SK-N-SH (cell line): ENCODE results near the gene C13orf46. TPM values are rescaled to one million over a fixed set of nuclear protein-coding genes. Genes with fewer than 3 reads are reported as not detected.

ENCODE experiments used
- CTCF ChIA-PET: fragments of 300-600, 350-600 bp; formaldehyde crosslinking; extraction: SDS; loops from one replicate; lab custom pipeline; 2021; lab: Yijun Ruan, JAX
- POLR2A ChIA-PET: fragments of 350-600 bp; sonication (Branson Sonifier 250); formaldehyde crosslinking; extraction: SDS; loops from one replicate; lab custom pipeline; 2020; ENCODE audit warnings: antibody characterized with exemption, inconsistent platforms; lab: Yijun Ruan, JAX
- DNase-seq: peaks from one replicate; pipeline ENCODE4 v3.0.0; 2012
- H2AFZ ChIP-seq: fragments of 200-600 bp; sonication (generic); 2 replicates; pipeline ENCODE4 v1.8.1; 2016; ENCODE audit warnings: antibody characterized with exemption, mild to moderate bottlenecking, low read depth
- H3F3A ChIP-seq: fragments of 200-600 bp; sonication (generic); replicated peaks from 2 replicates; pipeline ENCODE3; 2016; ENCODE audit warnings: antibody characterized with exemption, mild to moderate bottlenecking; ENCODE audit not compliant: insufficient read depth
- H3K27ac ChIP-seq, 2 experiments: fragments of 200-500 bp in 1 of 2; fragments of 200-600 bp in 1 of 2; sonication (Bioruptor generic) in 1 of 2; sonication (generic), shearing (Covaris generic) in 1 of 2; 2 replicates each; pipeline versions ENCODE4 v1.5.1 to v1.6.1; 2014 to 2016; ENCODE audit warnings: low read depth in 2 of 2, inconsistent platforms in 1 of 2, low read length in 1 of 2, mild to moderate bottlenecking in 1 of 2, mixed read lengths in 1 of 2
- H3K27me3 ChIP-seq: fragments of 200-600 bp; sonication (generic), shearing (Covaris generic); 2 replicates; pipeline ENCODE4 v1.6.1; 2016; ENCODE audit warnings: mixed run types; ENCODE audit not compliant: insufficient read depth
- H3K36me3 ChIP-seq, 2 experiments: fragments of 200-500 bp in 1 of 2; fragments of 200-600 bp in 1 of 2; sonication (Bioruptor generic) in 1 of 2; sonication (generic) in 1 of 2; replicated peaks in 1 of 2; 2 replicates each; pipeline versions ENCODE3 to v1.5.1; 2014 to 2016; ENCODE audit warnings: low read length in 1 of 2, mild to moderate bottlenecking in 1 of 2; ENCODE audit not compliant: insufficient read depth in 2 of 2, control insufficient read depth in 1 of 2
- H3K4me1 ChIP-seq, 2 experiments: fragments of 200-500 bp in 1 of 2; fragments of 200-600 bp in 1 of 2; sonication (Bioruptor generic) in 1 of 2; sonication (generic), shearing (Covaris generic) in 1 of 2; 2 replicates each; pipeline versions ENCODE4 v1.5.1 to v1.6.1; 2014 to 2016; ENCODE audit warnings: low read depth in 1 of 2, low read length in 1 of 2, mixed run types in 1 of 2; ENCODE audit not compliant: insufficient read depth in 2 of 2, control insufficient read depth in 1 of 2
- H3K4me2 ChIP-seq: fragments of 200-600 bp; sonication (generic), shearing (Covaris generic); 2 replicates; pipeline ENCODE4 v1.6.1; 2017; ENCODE audit warnings: mixed run types
- H3K4me3 ChIP-seq, 2 experiments: fragments of 200-500 bp in 1 of 2; fragments of 200-600 bp in 1 of 2; sonication (Bioruptor generic) in 1 of 2; sonication (generic), shearing (Covaris generic) in 1 of 2; 2 replicates each; pipeline versions ENCODE4 v1.5.1 to v1.8.1; 2014 to 2016; ENCODE audit warnings: low read depth in 2 of 2, inconsistent platforms in 1 of 2, low read length in 1 of 2, mild to moderate bottlenecking in 1 of 2, mixed read lengths in 1 of 2, moderate library complexity in 1 of 2
- H3K79me2 ChIP-seq: fragments of 200-600 bp; sonication (generic); 2 replicates; pipeline ENCODE4 v1.8.1; 2017; ENCODE audit warnings: mild to moderate bottlenecking; ENCODE audit not compliant: insufficient read depth
- H3K9ac ChIP-seq: fragments of 200-600 bp; sonication (generic); 2 replicates; pipeline ENCODE4 v1.6.1; 2017; ENCODE audit warnings: mixed run types
- H3K9me2 ChIP-seq: fragments of 200-600 bp; sonication (generic); 2 replicates; pipeline ENCODE4 v1.6.1; 2017; ENCODE audit warnings: mixed run types
- H3K9me3 ChIP-seq: fragments of 200-600 bp; sonication (generic); 2 replicates; pipeline ENCODE4 v1.6.1; 2017; ENCODE audit warnings: mixed run types, mild to moderate bottlenecking, moderate library complexity
- H4K20me1 ChIP-seq: fragments of 200-600 bp; sonication (generic); 2 replicates; pipeline ENCODE4 v1.6.1; 2017; ENCODE audit warnings: mild to moderate bottlenecking, mixed run types; ENCODE audit not compliant: insufficient read depth
- ELF1 ChIP-seq: IDR thresholded peaks from 2 replicates; pipeline ENCODE4 v1.4.0; 2012
- EP300 ChIP-seq, 2 experiments: IDR thresholded peaks; 2 replicates each; pipeline versions ENCODE4 v1.4.0 to v1.6.1; 2012; ENCODE audit warnings: borderline replicate concordance in 1 of 2, low read depth in 1 of 2, low read length in 1 of 2
- EZH2phosphoT487 ChIP-seq: fragments of 200-600 bp; sonication (generic); IDR thresholded peaks from 2 replicates; pipeline ENCODE4 v1.6.1; 2017; ENCODE audit warnings: low read depth, mixed run types, mild to moderate bottlenecking, antibody characterized with exemption, moderate library complexity, borderline replicate concordance
- FOXJ3 ChIP-seq: sonication (generic); formaldehyde crosslinking; IDR thresholded peaks from 2 replicates; pipeline ENCODE4 v1.5.1; 2020; ENCODE audit warnings: mild to moderate bottlenecking, missing genetic modification reagents
- MXI1 ChIP-seq: IDR thresholded peaks from 2 replicates; pipeline ENCODE4 v1.6.1; 2012; ENCODE audit warnings: mild to moderate bottlenecking, low read depth, low read length, improper control_type of control experiment
- RCOR1 ChIP-seq: fragments of 150-350 bp; IDR thresholded peaks from 2 replicates; pipeline ENCODE4 v1.6.1; 2017; ENCODE audit warnings: antibody characterized with exemption, low read length
- SIN3A ChIP-seq: IDR thresholded peaks from 2 replicates; pipeline ENCODE4 v1.6.1; 2012; ENCODE audit warnings: low read depth, mild to moderate bottlenecking, low read length, moderate library complexity, borderline replicate concordance
- SMC3 ChIP-seq: IDR thresholded peaks from 2 replicates; pipeline ENCODE4 v1.6.1; 2012; ENCODE audit warnings: low read depth, low read length, improper control_type of control experiment
- TAF1 ChIP-seq: IDR thresholded peaks from 2 replicates; pipeline ENCODE4 v1.6.1; 2012; ENCODE audit warnings: low read depth, mild to moderate bottlenecking, low read length, moderate library complexity, borderline replicate concordance
- WGBS: methylation state at CpG from one replicate; pipeline ENCODE4 v1.1.6; 2017; ENCODE audit warnings: low lambda C conversion rate; 5-methylcytosine and 5-hydroxymethylcytosine counted together
- polyA plus RNA-seq, 3 experiments: library from polyadenylated mRNA; depleted of rRNA; stranded (reverse); fragments of >200 nt; gene quantifications; 2 replicates each; pipeline ENCODE4 v1.2.3, GENCODE V29; 2012
- TF ChIP-seq, protein P1 (sequence below): IDR thresholded peaks from 2 replicates; pipeline ENCODE4 v1.4.0; 2012; ENCODE audit warnings: low read depth, borderline replicate concordance
- TF ChIP-seq, protein P2 (sequence below): fragments of 200-600 bp; sonication (generic); IDR thresholded peaks from 2 replicates; pipeline ENCODE4 v1.6.1; 2017; ENCODE audit warnings: antibody characterized with exemption, mild to moderate bottlenecking, moderate library complexity

The C13orf46 gene
- polyA plus RNA-seq, 1 of the 3 experiments (the other 2 are of a cell fraction) = 1.7 TPM

DNA sequence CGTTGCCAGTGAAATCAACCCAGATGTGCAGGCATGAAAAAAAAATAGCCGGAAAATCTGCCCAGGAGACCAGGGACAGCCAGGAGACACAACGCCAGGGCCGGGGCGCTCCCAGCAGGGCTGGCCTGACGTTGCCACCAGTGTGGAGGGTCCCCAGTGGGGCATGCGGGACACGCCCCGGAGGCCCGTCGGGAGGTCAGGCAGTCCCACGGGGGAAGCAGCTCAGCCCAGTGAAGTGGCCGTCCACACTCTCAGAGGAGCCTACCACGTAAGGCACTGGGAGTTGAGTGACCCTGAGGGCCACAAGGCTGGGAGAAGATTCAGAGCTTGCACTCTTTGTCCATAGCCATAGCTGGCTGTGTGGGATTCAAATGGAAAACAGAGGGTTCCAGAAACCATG, 56.8 kb downstream of the C13orf46 start (continued):
- TF ChIP-seq, protein P1, sequence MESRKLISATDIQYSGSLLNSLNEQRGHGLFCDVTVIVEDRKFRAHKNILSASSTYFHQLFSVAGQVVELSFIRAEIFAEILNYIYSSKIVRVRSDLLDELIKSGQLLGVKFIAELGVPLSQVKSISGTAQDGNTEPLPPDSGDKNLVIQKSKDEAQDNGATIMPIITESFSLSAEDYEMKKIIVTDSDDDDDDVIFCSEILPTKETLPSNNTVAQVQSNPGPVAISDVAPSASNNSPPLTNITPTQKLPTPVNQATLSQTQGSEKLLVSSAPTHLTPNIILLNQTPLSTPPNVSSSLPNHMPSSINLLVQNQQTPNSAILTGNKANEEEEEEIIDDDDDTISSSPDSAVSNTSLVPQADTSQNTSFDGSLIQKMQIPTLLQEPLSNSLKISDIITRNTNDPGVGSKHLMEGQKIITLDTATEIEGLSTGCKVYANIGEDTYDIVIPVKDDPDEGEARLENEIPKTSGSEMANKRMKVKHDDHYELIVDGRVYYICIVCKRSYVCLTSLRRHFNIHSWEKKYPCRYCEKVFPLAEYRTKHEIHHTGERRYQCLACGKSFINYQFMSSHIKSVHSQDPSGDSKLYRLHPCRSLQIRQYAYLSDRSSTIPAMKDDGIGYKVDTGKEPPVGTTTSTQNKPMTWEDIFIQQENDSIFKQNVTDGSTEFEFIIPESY = no peak
- no peak for TF ChIP-seq TAF1

DNA sequence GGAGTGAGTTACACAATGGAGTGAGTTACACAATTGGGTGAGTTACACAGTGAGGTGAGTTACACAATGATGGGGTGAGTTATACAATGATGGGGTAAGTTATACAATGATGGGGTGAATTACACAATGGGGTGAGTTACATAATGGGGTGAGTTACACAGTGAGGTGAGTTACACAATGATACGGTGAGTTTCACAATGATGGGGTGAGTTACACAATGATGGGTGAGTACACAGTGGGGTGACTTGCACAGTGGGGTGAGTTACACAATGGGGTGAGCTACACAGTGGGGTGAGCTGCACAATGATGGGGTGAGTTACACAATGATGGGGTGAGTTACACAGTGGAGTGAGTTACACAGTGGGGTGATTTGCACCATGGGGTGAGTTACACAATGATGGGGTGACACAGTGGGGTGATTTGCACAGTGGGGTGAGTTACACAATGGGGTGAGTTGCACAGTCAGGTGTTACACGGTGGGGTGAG, 57.5 kb downstream of the C13orf46 start:
- Histone ChIP-seq H3F3A (peaks cover 7% of the 10 kb centered on the region), H3K27me3 (no peaks in the 10 kb centered on the region), H3K9ac (no peak overlapping the region), H3K4me2 (no peak overlapping the region), H3K4me3 (no peak overlapping the region), H3K9me2 (no peaks in the 10 kb centered on the region), H3K27ac (no peak overlapping the region), H2AFZ (no peak overlapping the region), H3K4me1 (no peaks in the 10 kb centered on the region), H4K20me1 (no peaks in the 10 kb centered on the region), H3K9me3 (peaks cover 6% of the 10 kb centered on the region), H3K79me2 (no peaks in the 10 kb centered on the region), H3K36me3 (peaks cover 0 to 2% of the 10 kb centered on the region in 2 experiments)
- TF ChIP-seq SIN3A = no peak
- TF ChIP-seq SMC3 = no peak
- TF ChIP-seq RCOR1 = no peak
- no peak for TF ChIP-seq ELF1
- TF ChIP-seq FOXJ3 = no peak
- no peak for TF ChIP-seq EZH2phosphoT487
- TF ChIP-seq EP300 (IDR thresholded peaks at IDR 0.05; ENCODE audit: borderline replicate concordance in 1 of 2, low read depth in 1 of 2, low read length in 1 of 2) = no peak
- TF ChIP-seq, protein P2, sequence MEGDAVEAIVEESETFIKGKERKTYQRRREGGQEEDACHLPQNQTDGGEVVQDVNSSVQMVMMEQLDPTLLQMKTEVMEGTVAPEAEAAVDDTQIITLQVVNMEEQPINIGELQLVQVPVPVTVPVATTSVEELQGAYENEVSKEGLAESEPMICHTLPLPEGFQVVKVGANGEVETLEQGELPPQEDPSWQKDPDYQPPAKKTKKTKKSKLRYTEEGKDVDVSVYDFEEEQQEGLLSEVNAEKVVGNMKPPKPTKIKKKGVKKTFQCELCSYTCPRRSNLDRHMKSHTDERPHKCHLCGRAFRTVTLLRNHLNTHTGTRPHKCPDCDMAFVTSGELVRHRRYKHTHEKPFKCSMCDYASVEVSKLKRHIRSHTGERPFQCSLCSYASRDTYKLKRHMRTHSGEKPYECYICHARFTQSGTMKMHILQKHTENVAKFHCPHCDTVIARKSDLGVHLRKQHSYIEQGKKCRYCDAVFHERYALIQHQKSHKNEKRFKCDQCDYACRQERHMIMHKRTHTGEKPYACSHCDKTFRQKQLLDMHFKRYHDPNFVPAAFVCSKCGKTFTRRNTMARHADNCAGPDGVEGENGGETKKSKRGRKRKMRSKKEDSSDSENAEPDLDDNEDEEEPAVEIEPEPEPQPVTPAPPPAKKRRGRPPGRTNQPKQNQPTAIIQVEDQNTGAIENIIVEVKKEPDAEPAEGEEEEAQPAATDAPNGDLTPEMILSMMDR = no peak
- TF ChIP-seq MXI1 = no peak
- 66% methylated on average over 2 of the region's 2 CpGs for WGBS
- ChIA-PET CTCF (interaction anchor here (1.2 kb wide), 1 partner anchor 25 kb away, joined by 3 read pairs; no protein-coding TSS in a partner anchor), POLR2A (no interaction called here)
- DNase-seq = no peak
